ENCODE measurements around the gene SLC25A34.

Gene SLC25A34

DNA sequence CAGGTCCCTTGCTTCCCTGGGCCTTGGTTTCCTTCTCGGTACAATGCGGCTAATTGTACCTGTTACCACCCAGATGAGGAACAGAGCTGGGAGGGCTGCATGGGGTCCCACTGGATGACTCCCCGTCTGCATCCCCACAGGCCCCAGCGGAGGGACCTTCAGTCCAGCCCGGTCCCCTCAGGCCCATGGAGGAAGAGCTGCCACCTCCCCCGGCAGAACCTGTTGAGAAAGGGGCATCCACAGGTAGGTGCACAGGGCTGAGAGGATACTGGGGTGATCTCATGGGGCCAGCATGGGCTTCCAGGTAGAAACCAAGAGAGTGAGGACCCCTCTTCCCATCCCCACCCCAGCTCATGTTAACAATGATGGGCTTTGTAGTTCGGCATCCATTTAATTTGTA, 32.3 kb downstream of the SLC25A34 start:
- H3K4me3 ChIP-seq (ENCODE audit: low read depth, low read length): no peak overlapping the region
- no peak for TF ChIP-seq POLR2A (IDR thresholded peaks at IDR 0.05; ENCODE audit: extremely low read depth, insufficient read length)
- TF ChIP-seq, protein P1, sequence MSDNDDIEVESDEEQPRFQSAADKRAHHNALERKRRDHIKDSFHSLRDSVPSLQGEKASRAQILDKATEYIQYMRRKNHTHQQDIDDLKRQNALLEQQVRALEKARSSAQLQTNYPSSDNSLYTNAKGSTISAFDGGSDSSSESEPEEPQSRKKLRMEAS (IDR thresholded peaks at IDR 0.05; ENCODE audit: low read depth, low read length): no peak
- TF ChIP-seq, protein P2, sequence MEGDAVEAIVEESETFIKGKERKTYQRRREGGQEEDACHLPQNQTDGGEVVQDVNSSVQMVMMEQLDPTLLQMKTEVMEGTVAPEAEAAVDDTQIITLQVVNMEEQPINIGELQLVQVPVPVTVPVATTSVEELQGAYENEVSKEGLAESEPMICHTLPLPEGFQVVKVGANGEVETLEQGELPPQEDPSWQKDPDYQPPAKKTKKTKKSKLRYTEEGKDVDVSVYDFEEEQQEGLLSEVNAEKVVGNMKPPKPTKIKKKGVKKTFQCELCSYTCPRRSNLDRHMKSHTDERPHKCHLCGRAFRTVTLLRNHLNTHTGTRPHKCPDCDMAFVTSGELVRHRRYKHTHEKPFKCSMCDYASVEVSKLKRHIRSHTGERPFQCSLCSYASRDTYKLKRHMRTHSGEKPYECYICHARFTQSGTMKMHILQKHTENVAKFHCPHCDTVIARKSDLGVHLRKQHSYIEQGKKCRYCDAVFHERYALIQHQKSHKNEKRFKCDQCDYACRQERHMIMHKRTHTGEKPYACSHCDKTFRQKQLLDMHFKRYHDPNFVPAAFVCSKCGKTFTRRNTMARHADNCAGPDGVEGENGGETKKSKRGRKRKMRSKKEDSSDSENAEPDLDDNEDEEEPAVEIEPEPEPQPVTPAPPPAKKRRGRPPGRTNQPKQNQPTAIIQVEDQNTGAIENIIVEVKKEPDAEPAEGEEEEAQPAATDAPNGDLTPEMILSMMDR (IDR thresholded peaks at IDR 0.05; ENCODE audit: low read depth, low read length): no peak
- no peak for TF ChIP-seq MYC (IDR thresholded peaks at IDR 0.05; ENCODE audit: low read depth, low read length)
- no peak for DNase-seq (ENCODE audit: low read depth)

DNA sequence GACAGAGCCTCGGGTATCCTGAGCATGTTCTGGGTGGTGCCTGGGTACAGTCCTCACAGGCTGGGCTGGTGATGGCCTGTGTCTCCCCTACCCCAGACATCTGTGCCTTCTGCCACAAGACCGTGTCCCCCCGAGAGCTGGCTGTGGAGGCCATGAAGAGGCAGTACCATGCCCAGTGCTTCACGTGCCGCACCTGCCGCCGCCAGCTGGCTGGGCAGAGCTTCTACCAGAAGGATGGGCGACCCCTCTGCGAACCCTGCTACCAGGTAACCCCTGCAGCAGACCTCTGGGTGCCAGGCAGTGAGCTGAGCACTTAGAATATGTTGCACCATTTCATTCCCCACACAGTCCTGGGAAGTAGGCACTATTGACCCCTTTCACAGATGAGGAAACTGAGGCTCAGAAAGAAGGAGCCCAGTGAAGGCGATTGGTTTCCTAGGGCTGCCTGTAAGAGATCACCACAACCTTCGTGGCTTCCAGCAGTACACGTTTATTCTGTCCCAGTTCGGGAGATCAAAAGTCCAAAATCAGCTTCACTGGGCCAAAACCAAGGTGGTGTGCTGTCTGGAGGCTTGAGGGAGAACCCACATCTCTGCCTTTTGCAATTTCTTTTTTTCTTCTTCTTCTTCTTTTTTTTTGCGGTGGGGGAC, 34.4 kb downstream of the SLC25A34 start:
- H3K4me3 ChIP-seq (ENCODE audit: low read depth, low read length): no peak overlapping the region
- DNase-seq (ENCODE audit: low read depth): no peak
- no peak for TF ChIP-seq MYC (IDR thresholded peaks at IDR 0.05; ENCODE audit: low read depth, low read length)
- TF ChIP-seq, protein P1 (IDR thresholded peaks at IDR 0.05; ENCODE audit: low read depth, low read length): no peak
- TF ChIP-seq, protein P2 (IDR thresholded peaks at IDR 0.05; ENCODE audit: low read depth, low read length): no peak
- TF ChIP-seq POLR2A (IDR thresholded peaks at IDR 0.05; ENCODE audit: extremely low read depth, insufficient read length): no peak

DNA sequence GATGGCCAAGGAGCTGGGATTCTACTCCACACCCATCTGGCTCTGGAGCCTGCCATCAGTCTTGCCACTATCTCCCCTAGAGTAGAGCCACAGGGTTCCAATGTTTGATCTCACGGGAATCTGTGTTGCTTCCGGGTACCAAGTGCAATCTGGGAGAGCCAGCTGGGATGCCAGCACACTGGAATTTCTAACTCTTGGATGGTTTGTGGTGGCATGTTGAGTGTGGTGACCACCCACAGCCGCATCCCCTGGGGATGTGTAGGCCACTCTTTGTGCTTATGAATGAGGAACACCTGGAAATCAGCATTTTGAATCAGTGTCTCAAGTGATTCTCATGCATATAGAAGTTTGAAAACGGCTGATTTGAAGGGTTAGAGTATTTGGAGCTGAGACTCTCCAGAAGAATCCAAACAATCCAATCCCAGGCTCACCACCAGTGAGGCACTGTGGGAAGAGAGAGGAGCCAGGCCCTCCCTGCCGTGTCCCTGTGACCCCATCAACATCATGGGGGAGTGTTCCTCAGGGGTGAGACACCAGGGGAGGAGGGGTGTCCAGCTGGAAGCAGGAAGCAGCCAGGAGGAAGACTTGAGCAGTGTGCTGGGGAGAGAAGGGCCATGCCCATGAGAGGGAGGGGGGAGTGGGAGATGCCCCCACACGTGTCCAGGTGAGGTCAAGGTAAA, 35.9 kb downstream of the SLC25A34 start:
- no peak overlapping the region for H3K4me3 ChIP-seq (ENCODE audit: low read depth, low read length)
- TF ChIP-seq MYC (IDR thresholded peaks at IDR 0.05; ENCODE audit: low read depth, low read length): no peak
- TF ChIP-seq, protein P2 (IDR thresholded peaks at IDR 0.05; ENCODE audit: low read depth, low read length): no peak
- TF ChIP-seq, protein P1 (IDR thresholded peaks at IDR 0.05; ENCODE audit: low read depth, low read length): no peak
- TF ChIP-seq POLR2A (IDR thresholded peaks at IDR 0.05; ENCODE audit: extremely low read depth, insufficient read length): no peak
- no peak for DNase-seq (ENCODE audit: low read depth)

DNA sequence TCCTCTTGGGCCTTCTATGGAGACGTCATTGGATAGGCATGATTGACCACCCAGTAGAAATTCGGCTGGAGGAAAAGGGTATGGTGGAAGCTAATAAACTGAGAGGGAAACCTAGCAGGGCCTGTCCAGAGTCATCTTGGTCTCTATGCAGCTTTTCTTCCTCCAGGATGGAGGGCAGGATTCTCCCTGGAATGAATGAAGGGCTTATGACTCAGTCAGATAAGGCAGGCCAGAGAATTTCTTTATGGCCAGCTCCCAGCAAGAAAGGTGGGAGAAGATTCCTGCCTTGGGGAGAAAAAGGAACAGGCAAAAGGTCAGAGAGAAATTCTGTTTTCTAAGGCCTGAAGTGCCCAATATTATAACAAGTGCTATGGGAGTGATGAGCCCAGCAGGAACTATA, 39.6 kb downstream of the SLC25A34 start:
- DNase-seq (ENCODE audit: low read depth): no peak
- H3K4me3 ChIP-seq (ENCODE audit: low read depth, low read length): no peak overlapping the region
- TF ChIP-seq MYC (IDR thresholded peaks at IDR 0.05; ENCODE audit: low read depth, low read length) (no peak), POLR2A (IDR thresholded peaks at IDR 0.05; ENCODE audit: extremely low read depth, insufficient read length) (no peak)
- TF ChIP-seq, protein P2 (IDR thresholded peaks at IDR 0.05; ENCODE audit: low read depth, low read length): no peak
- TF ChIP-seq, protein P1 (IDR thresholded peaks at IDR 0.05; ENCODE audit: low read depth, low read length): no peak

DNA sequence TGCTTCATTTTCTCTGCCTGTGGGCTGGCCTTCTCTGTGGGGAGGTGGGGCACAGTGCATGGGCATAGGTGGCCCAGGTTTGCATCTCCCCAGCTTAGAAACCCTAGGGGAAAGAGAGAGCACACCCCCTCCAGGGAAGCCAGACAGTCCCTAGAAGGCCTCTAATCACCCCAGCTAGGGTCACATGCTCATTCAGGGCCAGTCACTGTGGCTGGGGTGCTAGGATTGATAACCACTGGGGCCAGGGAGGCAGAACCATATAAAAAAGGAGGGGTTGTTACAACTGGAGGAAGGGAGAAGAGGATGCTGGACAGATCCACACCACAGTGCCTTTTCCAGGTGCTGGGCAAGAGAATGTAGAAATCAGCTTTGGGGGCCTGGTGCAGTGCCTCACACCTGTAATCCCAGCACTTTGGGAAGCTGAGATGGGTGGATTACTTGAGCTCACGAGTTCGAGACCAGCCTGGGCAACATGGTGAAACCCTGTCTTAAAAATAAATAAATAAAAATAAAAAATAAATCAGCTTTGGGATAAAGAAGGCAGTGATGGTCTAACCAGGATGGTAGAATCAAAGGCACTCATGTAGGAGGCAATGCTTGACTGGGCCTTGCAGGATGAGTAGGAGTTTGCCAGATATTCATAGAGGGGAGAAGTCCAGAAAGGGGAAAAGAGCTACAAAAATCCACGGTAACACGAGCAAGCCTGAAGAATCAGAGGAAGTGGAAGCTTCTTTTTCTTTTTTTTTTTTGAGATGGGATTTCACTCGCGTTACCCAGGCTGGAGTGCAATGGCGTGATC, 42.0 kb downstream of the SLC25A34 start:
- TF ChIP-seq MYC (IDR thresholded peaks at IDR 0.05; ENCODE audit: low read depth, low read length) (no peak), POLR2A (IDR thresholded peaks at IDR 0.05; ENCODE audit: extremely low read depth, insufficient read length) (no peak)
- TF ChIP-seq, protein P2 (IDR thresholded peaks at IDR 0.05; ENCODE audit: low read depth, low read length): no peak
- TF ChIP-seq, protein P1 (IDR thresholded peaks at IDR 0.05; ENCODE audit: low read depth, low read length): no peak
- H3K4me3 ChIP-seq (ENCODE audit: low read depth, low read length): no peak overlapping the region
- DNase-seq (ENCODE audit: low read depth): no peak
